ENCODE results near the gene PITRM1.

- TF ChIP-seq POLR2AphosphoS5 (IDR thresholded peaks at IDR 0.05) (no peak), CTCF (IDR thresholded peaks at IDR 0.05) (no peak), POLR2A (IDR thresholded peaks at IDR 0.05) (no peak)
These were observed 23.6 kb downstream of the PITRM1 start for GRCh38 chr10:3148994-3149393.
